Osteoblast (primary cell): ENCODE data around the gene NRG4. TPM values are rescaled to one million over a fixed set of nuclear protein-coding genes. Genes with fewer than 3 reads are reported as not detected.

Source experiments
- DNase-seq: peaks from one replicate; pipeline ENCODE4 v3.0.0; 2011; ENCODE audit warnings: low spot score, mixed read lengths; ENCODE audit not compliant: insufficient read length; ENCODE audit errors: missing footprints
- H2AFZ ChIP-seq: 2 replicates; pipeline ENCODE4 v1.6.0; 2011; ENCODE audit warnings: mild to moderate bottlenecking, low read length
- H3K27ac ChIP-seq: 2 replicates; pipeline ENCODE4 v1.5.1; 2011; ENCODE audit warnings: mild to moderate bottlenecking, low read depth, low read length, moderate library complexity
- H3K27me3 ChIP-seq: 2 replicates; pipeline ENCODE4 v1.6.0; 2012; ENCODE audit warnings: mild to moderate bottlenecking, control low read depth, inconsistent platforms, low read length, moderate library complexity; ENCODE audit not compliant: insufficient read depth
- H3K36me3 ChIP-seq: 2 replicates; pipeline ENCODE4 v1.5.1; 2011; ENCODE audit warnings: mild to moderate bottlenecking, low read length, control low read depth, moderate library complexity; ENCODE audit not compliant: insufficient read depth
- H3K4me1 ChIP-seq: 2 replicates; pipeline ENCODE4 v1.5.1; 2011; ENCODE audit warnings: mild to moderate bottlenecking, low read length, control low read depth, moderate library complexity; ENCODE audit not compliant: insufficient read depth
- H3K4me2 ChIP-seq: 2 replicates; pipeline ENCODE4 v1.6.0; 2011; ENCODE audit warnings: mild to moderate bottlenecking, low read length; ENCODE audit not compliant: insufficient read depth
- H3K4me3 ChIP-seq: fragments of 200-600 bp; sonication (generic); 3 replicates; pipeline ENCODE4 v1.5.1; 2012; ENCODE audit warnings: mild to moderate bottlenecking, low read length, inconsistent platforms; ENCODE audit not compliant: insufficient read depth
- H3K79me2 ChIP-seq: 2 replicates; pipeline ENCODE4 v1.6.0; 2012; ENCODE audit warnings: mild to moderate bottlenecking, low read length, control low read depth, inconsistent platforms; ENCODE audit not compliant: insufficient read depth
- H3K9me3 ChIP-seq: 2 replicates; pipeline ENCODE4 v1.5.1; 2011; ENCODE audit warnings: low read depth, low read length, control low read depth
- H4K20me1 ChIP-seq: 2 replicates; pipeline ENCODE4 v1.6.0; 2012; ENCODE audit warnings: mild to moderate bottlenecking, low read length, control low read depth; ENCODE audit not compliant: insufficient read depth
- small RNA-seq: library from RNA; depleted of rRNA; stranded (forward); fragments of <200 nt; gene quantifications from one replicate; pipeline ENCODE3, GENCODE V24; 2012
- total RNA-seq: library from RNA; depleted of rRNA; stranded (reverse); fragments of >200 nt; gene quantifications from 2 replicates; pipeline ENCODE4 v1.2.3, GENCODE V29; 2012
- TF ChIP-seq, protein P1 (sequence below): IDR thresholded peaks from 2 replicates; pipeline ENCODE4 v1.5.1; 2011; ENCODE audit warnings: mild to moderate bottlenecking, low read depth, low read length, moderate library complexity; ENCODE audit errors: extremely low read depth

Gene NRG4
- total RNA-seq, 1 donor: not detected

- Histone ChIP-seq H3K27me3 (no peaks in the 10 kb centered on the region), H4K20me1 (no peaks in the 10 kb centered on the region), H2AFZ (peak overlapping the region; percentile 62), H3K27ac (peak overlapping the region; percentile 94), H3K4me2 (peak overlapping the region; percentile 72), H3K79me2 (peaks cover 8% of the 10 kb centered on the region), H3K9me3 (no peaks in the 10 kb centered on the region), H3K4me1 (peaks cover 22% of the 10 kb centered on the region), H3K36me3 (no peaks in the 10 kb centered on the region), H3K4me3 (peak overlapping the region; percentile 13)
- peak; percentile 44 for DNase-seq
- TF ChIP-seq, protein P1, sequence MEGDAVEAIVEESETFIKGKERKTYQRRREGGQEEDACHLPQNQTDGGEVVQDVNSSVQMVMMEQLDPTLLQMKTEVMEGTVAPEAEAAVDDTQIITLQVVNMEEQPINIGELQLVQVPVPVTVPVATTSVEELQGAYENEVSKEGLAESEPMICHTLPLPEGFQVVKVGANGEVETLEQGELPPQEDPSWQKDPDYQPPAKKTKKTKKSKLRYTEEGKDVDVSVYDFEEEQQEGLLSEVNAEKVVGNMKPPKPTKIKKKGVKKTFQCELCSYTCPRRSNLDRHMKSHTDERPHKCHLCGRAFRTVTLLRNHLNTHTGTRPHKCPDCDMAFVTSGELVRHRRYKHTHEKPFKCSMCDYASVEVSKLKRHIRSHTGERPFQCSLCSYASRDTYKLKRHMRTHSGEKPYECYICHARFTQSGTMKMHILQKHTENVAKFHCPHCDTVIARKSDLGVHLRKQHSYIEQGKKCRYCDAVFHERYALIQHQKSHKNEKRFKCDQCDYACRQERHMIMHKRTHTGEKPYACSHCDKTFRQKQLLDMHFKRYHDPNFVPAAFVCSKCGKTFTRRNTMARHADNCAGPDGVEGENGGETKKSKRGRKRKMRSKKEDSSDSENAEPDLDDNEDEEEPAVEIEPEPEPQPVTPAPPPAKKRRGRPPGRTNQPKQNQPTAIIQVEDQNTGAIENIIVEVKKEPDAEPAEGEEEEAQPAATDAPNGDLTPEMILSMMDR: no peak
Observed at GRCh38 chr15:75891895-75892294, 120.3 kb downstream of the NRG4 start.

Small RNA genes lying within 50 kb of the gene (small RNA-seq; reads per million reads assigned to genes)
- not detected for gene RN7SL510P

Other genes starting within 250 kb of the NRG4 start
- gene UBE2Q2, start 169.0 kb downstream of the NRG4 start, total RNA-seq: 66.2 and 67.2 TPM in 2 replicates
- gene FBXO22, start 108.5 kb downstream of the NRG4 start, total RNA-seq: 27.1 and 27.4 TPM in 2 replicates
- gene TMEM266, start 47.6 kb upstream of the NRG4 start, total RNA-seq: not detected in 2 replicates